Measurements from ENCODE around the gene ERBB2. TPM values are rescaled to one million over a fixed set of nuclear protein-coding genes. Genes with fewer than 3 reads are reported as not detected.
A peak's percentile ranks its signal among the peaks of the same experiment; 100 is the strongest.
"Not testable (repeated sequence)": the region's sequence is repeated elsewhere in the genome, so short reads cannot be mapped to it uniquely, and the experiment has no call there.

Gene ERBB2
- polyA plus RNA-seq, 1 donor: 175 TPM

GRCh38 chr17:39748444-39749034 is 48.7 kb downstream of the ERBB2 start:
- H3K4me3 ChIP-seq (ENCODE audit: low read length); DNase-seq: not testable (repeated sequence)

GRCh38 chr17:39750131-39751015 is 50.5 kb downstream of the ERBB2 start:
- no CpG with 5 or more reads among the region's 9 CpGs for WGBS (ENCODE audit: insufficient coverage, low lambda C conversion rate)
- DNase-seq: no peak
- H3K27ac ChIP-seq (ENCODE audit: low read length): no peak overlapping the region

More at GRCh38 chr17:39748444-39749034, 48.7 kb downstream of the ERBB2 start:
- H3K27ac ChIP-seq (ENCODE audit: low read length); H3K9me3 ChIP-seq (ENCODE audit: control insufficient read depth, low read depth, low read length); H3K27me3 ChIP-seq (ENCODE audit: control insufficient read depth, insufficient read depth, low read length); H3K4me1 ChIP-seq (ENCODE audit: control insufficient read depth, insufficient read depth, low read length): not testable (repeated sequence)
- no CpG with 5 or more reads among the region's 8 CpGs for WGBS (ENCODE audit: insufficient coverage, low lambda C conversion rate)
- H3K36me3 ChIP-seq (ENCODE audit: control insufficient read depth, insufficient read depth, low read length): peaks cover 37% of the 10 kb centered on the region

GRCh38 chr17:39751016-39751543 is 51.2 kb downstream of the ERBB2 start:
- Histone ChIP-seq H3K27me3 (ENCODE audit: control insufficient read depth, insufficient read depth, low read length) (no peaks in the 10 kb centered on the region), H3K4me1 (ENCODE audit: control insufficient read depth, insufficient read depth, low read length) (peaks cover 7% of the 10 kb centered on the region), H3K27ac (ENCODE audit: low read length) (no peak overlapping the region), H3K36me3 (ENCODE audit: control insufficient read depth, insufficient read depth, low read length) (peaks cover 12% of the 10 kb centered on the region), H3K4me3 (ENCODE audit: low read length) (no peak overlapping the region), H3K9me3 (ENCODE audit: control insufficient read depth, low read depth, low read length) (no peaks in the 10 kb centered on the region)
- no CpG with 5 or more reads among the region's 5 CpGs for WGBS (ENCODE audit: insufficient coverage, low lambda C conversion rate)
- no peak for DNase-seq

More at GRCh38 chr17:39750131-39751015, 50.5 kb downstream of the ERBB2 start:
- Histone ChIP-seq H3K9me3 (ENCODE audit: control insufficient read depth, low read depth, low read length) (no peaks in the 10 kb centered on the region), H3K36me3 (ENCODE audit: control insufficient read depth, insufficient read depth, low read length) (peaks cover 19% of the 10 kb centered on the region), H3K27me3 (ENCODE audit: control insufficient read depth, insufficient read depth, low read length) (no peaks in the 10 kb centered on the region), H3K4me3 (ENCODE audit: low read length) (no peak overlapping the region), H3K4me1 (ENCODE audit: control insufficient read depth, insufficient read depth, low read length) (peaks cover 6% of the 10 kb centered on the region)

- no peaks in the 10 kb centered on the region for H3K9me3 ChIP-seq (ENCODE audit: control insufficient read depth, low read depth, low read length)
- DNase-seq: no peak
- WGBS (ENCODE audit: insufficient coverage, low lambda C conversion rate): no CpG with 5 or more reads among the region's 10 CpGs
- peaks cover 9% of the 10 kb centered on the region for H3K36me3 ChIP-seq (ENCODE audit: control insufficient read depth, insufficient read depth, low read length)
- H3K4me3 ChIP-seq (ENCODE audit: low read length): no peak overlapping the region
- H3K27ac ChIP-seq (ENCODE audit: low read length): no peak overlapping the region
- H3K27me3 ChIP-seq (ENCODE audit: control insufficient read depth, insufficient read depth, low read length): no peaks in the 10 kb centered on the region
- H3K4me1 ChIP-seq (ENCODE audit: control insufficient read depth, insufficient read depth, low read length): peaks cover 7% of the 10 kb centered on the region
These were observed 51.8 kb downstream of the ERBB2 start for GRCh38 chr17:39751637-39752036.

- H3K4me1 ChIP-seq (ENCODE audit: control insufficient read depth, insufficient read depth, low read length): peaks cover 7% of the 10 kb centered on the region
- no peak overlapping the region for H3K4me3 ChIP-seq (ENCODE audit: low read length)
- no CpG with 5 or more reads among the region's 13 CpGs for WGBS (ENCODE audit: insufficient coverage, low lambda C conversion rate)
- H3K27ac ChIP-seq (ENCODE audit: low read length): no peak overlapping the region
- DNase-seq: no peak
- no peaks in the 10 kb centered on the region for H3K9me3 ChIP-seq (ENCODE audit: control insufficient read depth, low read depth, low read length)
- no peaks in the 10 kb centered on the region for H3K27me3 ChIP-seq (ENCODE audit: control insufficient read depth, insufficient read depth, low read length)
- peaks cover 4% of the 10 kb centered on the region for H3K36me3 ChIP-seq (ENCODE audit: control insufficient read depth, insufficient read depth, low read length)
These were observed 52.5 kb downstream of the ERBB2 start for GRCh38 chr17:39752241-39752881.

GRCh38 chr17:39753514-39754160 is 53.8 kb downstream of the ERBB2 start:
- DNase-seq: peak in 1 of 2 donors; percentile 42
- WGBS (ENCODE audit: insufficient coverage, low lambda C conversion rate): no CpG with 5 or more reads among the region's 55 CpGs

GRCh38 chr17:39754161-39754957 is 54.5 kb downstream of the ERBB2 start:
- DNase-seq: peak; percentile 93 to 97
- Histone ChIP-seq H3K36me3 (ENCODE audit: control insufficient read depth, insufficient read depth, low read length) (no peaks in the 10 kb centered on the region), H3K9me3 (ENCODE audit: control insufficient read depth, low read depth, low read length) (no peaks in the 10 kb centered on the region), H3K27ac (ENCODE audit: low read length) (peak overlapping the region; percentile 89), H3K4me3 (ENCODE audit: low read length) (peak overlapping the region; percentile 94), H3K4me1 (ENCODE audit: control insufficient read depth, insufficient read depth, low read length) (peaks cover 7% of the 10 kb centered on the region), H3K27me3 (ENCODE audit: control insufficient read depth, insufficient read depth, low read length) (no peaks in the 10 kb centered on the region)
- WGBS (ENCODE audit: insufficient coverage, low lambda C conversion rate): no CpG with 5 or more reads among the region's 91 CpGs

More at GRCh38 chr17:39753514-39754160, 53.8 kb downstream of the ERBB2 start:
- Histone ChIP-seq H3K27ac (ENCODE audit: low read length) (peak overlapping the region; percentile 89), H3K27me3 (ENCODE audit: control insufficient read depth, insufficient read depth, low read length) (no peaks in the 10 kb centered on the region), H3K4me3 (ENCODE audit: low read length) (peak overlapping the region; percentile 94), H3K9me3 (ENCODE audit: control insufficient read depth, low read depth, low read length) (no peaks in the 10 kb centered on the region), H3K36me3 (ENCODE audit: control insufficient read depth, insufficient read depth, low read length) (no peaks in the 10 kb centered on the region), H3K4me1 (ENCODE audit: control insufficient read depth, insufficient read depth, low read length) (peaks cover 7% of the 10 kb centered on the region)

- Histone ChIP-seq H3K4me1 (ENCODE audit: control insufficient read depth, insufficient read depth, low read length) (peaks cover 7% of the 10 kb centered on the region), H3K27me3 (ENCODE audit: control insufficient read depth, insufficient read depth, low read length) (no peaks in the 10 kb centered on the region), H3K9me3 (ENCODE audit: control insufficient read depth, low read depth, low read length) (no peaks in the 10 kb centered on the region), H3K36me3 (ENCODE audit: control insufficient read depth, insufficient read depth, low read length) (no peaks in the 10 kb centered on the region), H3K27ac (ENCODE audit: low read length) (peak overlapping the region; percentile 89), H3K4me3 (ENCODE audit: low read length) (peak overlapping the region; percentile 94)
- DNase-seq: peak in 1 of 2 donors; percentile 26
- no CpG with 5 or more reads among the region's 21 CpGs for WGBS (ENCODE audit: insufficient coverage, low lambda C conversion rate)
These were observed 55.2 kb downstream of the ERBB2 start for GRCh38 chr17:39754958-39755553.
